Mesothelial cell of epicardium (in vitro differentiated cells): ENCODE results near the gene MORC2. TPM values are rescaled to one million over a fixed set of nuclear protein-coding genes. Genes with fewer than 3 reads are reported as not detected.

Source experiments
- DNase-seq, 2 experiments: peaks; one replicate each; pipeline ENCODE4 v3.0.0; 2021; ENCODE audit warnings: low spot score in 2 of 2; ENCODE audit not compliant: unreplicated experiment in 2 of 2
- H3K27ac Mint-ChIP-seq: 2 replicates; pipeline ENCODE4 v1.8.0; 2021; ENCODE audit warnings: mixed read lengths
- H3K27me3 Mint-ChIP-seq: 2 replicates; pipeline ENCODE4 v1.8.0; 2021; ENCODE audit warnings: low read depth, mixed read lengths
- H3K36me3 Mint-ChIP-seq: 2 replicates; pipeline ENCODE4 v1.8.0; 2021; ENCODE audit warnings: mixed read lengths
- H3K4me1 Mint-ChIP-seq: 2 replicates; pipeline ENCODE4 v1.8.0; 2021; ENCODE audit warnings: mixed read lengths
- H3K4me3 Mint-ChIP-seq: 2 replicates; pipeline ENCODE4 v1.8.0; 2021; ENCODE audit warnings: mild to moderate bottlenecking, moderate library complexity, mixed read lengths
- H3K9me3 Mint-ChIP-seq: 2 replicates; pipeline ENCODE4 v1.8.0; 2021; ENCODE audit warnings: mixed read lengths
- CTCF ChIP-seq: fragments of 200-600 bp; sonication (generic); IDR thresholded peaks from one replicate; pipeline ENCODE4 v1.5.0; 2021; ENCODE audit warnings: antibody characterized with exemption; ENCODE audit not compliant: unreplicated experiment
- total RNA-seq: library from RNA; stranded (reverse); gene quantifications from 3 replicates; pipeline ENCODE4 v1.2.1, GENCODE V29; 2021

MORC2 gene
- total RNA-seq, 1 donor from 2014 or later, result 45.1 TPM

GRCh38 chr22:30932661-30933060 is 35.9 kb downstream of the MORC2 start:
- Mint-ChIP-seq H3K27me3 (no peaks in the 10 kb centered on the region), H3K9me3 (no peaks in the 10 kb centered on the region), H3K36me3 (peaks cover 45% of the 10 kb centered on the region)

DNA sequence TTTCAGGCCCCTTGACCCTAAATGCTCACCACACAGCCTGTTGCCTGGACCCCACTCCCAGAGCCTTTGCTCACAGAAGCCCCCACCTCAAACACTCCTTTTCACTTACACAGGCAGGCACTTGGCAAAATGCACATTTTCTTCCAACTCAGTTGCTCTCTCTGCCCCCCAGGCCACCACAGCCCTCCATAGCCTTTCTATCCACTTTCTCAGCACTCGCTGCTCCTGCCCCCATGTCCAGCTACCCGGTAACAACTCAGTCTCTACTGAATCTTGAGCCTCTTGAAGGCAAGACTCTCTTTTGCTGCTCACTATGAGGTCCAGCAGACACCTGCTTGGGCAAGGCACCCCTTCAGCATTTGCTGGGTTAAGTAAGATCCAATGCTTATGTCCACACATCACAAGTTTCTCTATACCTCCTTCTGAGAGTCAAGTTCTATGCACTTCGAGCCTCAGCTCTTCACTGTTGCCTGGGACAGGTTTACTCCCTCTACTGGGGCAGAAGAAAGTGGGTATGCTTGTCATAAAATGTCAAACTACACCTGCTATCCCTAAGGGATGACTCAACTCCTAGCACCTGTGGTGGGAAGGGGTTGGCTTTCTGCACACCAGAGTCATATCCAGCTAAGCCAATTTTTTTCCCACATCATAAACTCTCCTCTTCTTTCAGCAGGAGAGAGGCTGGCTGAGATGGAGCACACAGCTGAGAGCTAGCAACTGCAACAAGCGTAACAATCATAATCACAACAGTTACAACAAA is 36.9 kb downstream of the MORC2 start:
- no peak for TF ChIP-seq CTCF
- Mint-ChIP-seq H3K36me3 (peaks cover 50% of the 10 kb centered on the region), H3K27me3 (no peaks in the 10 kb centered on the region), H3K9me3 (no peaks in the 10 kb centered on the region), H3K4me1 (no peaks in the 10 kb centered on the region), H3K27ac (no peak overlapping the region), H3K4me3 (no peak overlapping the region)
- DNase-seq, result no peak

More at GRCh38 chr22:30932661-30933060, 35.9 kb downstream of the MORC2 start:
- no peak for DNase-seq
- Mint-ChIP-seq H3K4me3 (no peak overlapping the region), H3K27ac (no peak overlapping the region), H3K4me1 (no peaks in the 10 kb centered on the region)
- no peak for TF ChIP-seq CTCF

GRCh38 chr22:30930228-30930627 is 38.3 kb downstream of the MORC2 start:
- Mint-ChIP-seq H3K4me1 (no peaks in the 10 kb centered on the region), H3K27me3 (no peaks in the 10 kb centered on the region), H3K36me3 (peaks cover 40% of the 10 kb centered on the region), H3K4me3 (no peak overlapping the region), H3K27ac (no peak overlapping the region), H3K9me3 (no peaks in the 10 kb centered on the region)
- TF ChIP-seq CTCF, result no peak
- DNase-seq, result no peak

DNA sequence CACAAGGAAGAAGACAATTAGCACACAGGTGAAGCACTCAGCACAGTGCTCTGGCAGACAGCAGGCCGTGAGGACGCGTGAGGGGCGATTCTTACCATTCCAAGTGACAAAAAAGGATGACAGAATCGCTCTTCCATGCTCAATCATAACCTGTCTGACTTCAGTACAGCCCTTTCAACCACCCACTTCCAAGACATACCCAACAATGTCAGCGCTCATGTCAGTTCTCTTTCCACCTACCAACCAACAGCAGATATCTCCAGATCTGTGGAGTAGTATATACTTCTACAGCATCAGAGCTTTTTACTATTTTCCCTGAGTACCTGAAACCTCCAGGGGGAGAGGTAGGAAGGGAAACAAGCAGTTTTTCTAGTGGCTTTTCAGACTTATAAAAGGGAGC is 40.2 kb downstream of the MORC2 start:
- no peak overlapping the region for H3K4me3 Mint-ChIP-seq
- TF ChIP-seq CTCF, result no peak
- DNase-seq, result no peak
- no peak overlapping the region for H3K27ac Mint-ChIP-seq
- H3K4me1 Mint-ChIP-seq, result no peaks in the 10 kb centered on the region
- H3K9me3 Mint-ChIP-seq, result no peaks in the 10 kb centered on the region
- H3K36me3 Mint-ChIP-seq, result peaks cover 36% of the 10 kb centered on the region
- no peaks in the 10 kb centered on the region for H3K27me3 Mint-ChIP-seq

GRCh38 chr22:30927806-30928205 is 40.8 kb downstream of the MORC2 start:
- Mint-ChIP-seq H3K27me3 (no peaks in the 10 kb centered on the region), H3K4me3 (no peak overlapping the region), H3K4me1 (no peaks in the 10 kb centered on the region), H3K9me3 (no peaks in the 10 kb centered on the region), H3K27ac (no peak overlapping the region), H3K36me3 (peaks cover 34% of the 10 kb centered on the region)
- no peak for DNase-seq
- TF ChIP-seq CTCF, result no peak
